Activated CD8-positive, alpha-beta memory T cell treated with anti-CD3 and anti-CD28 coated beads for 1 hour (primary cell): Measurements from ENCODE around the gene RTTN.
"Not testable (repeated sequence)": the region's sequence is repeated elsewhere in the genome, so short reads cannot be mapped to it uniquely, and the experiment has no call there.

Source experiments
- DNase-seq, 2 donors: peaks; one replicate each; pipeline ENCODE4 v3.0.0-alpha.2; 2020; ENCODE audit warnings: low read depth in 1 of 2; ENCODE audit errors: extremely low read depth in 1 of 2

Gene RTTN

DNA sequence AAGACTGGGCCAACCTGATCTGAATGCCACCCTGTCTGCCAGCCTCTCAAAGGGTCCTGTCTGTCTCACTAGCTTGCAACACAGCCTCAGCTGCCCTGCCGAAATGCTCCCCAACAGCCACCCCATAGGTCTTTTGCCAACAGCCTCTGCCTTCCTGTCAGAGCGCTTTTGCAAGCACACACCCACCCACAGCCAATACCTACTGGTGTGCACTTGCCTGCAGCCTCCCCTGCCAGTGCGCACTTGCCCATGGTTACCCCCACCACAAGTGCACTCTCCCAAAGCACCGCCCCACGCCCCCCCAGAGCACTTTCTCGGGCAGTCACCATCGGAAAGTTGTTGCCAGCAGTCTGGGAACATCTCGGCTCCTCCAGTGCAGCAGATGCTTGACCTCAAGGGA is 48.6 kb downstream of the RTTN start:
- no peak for DNase-seq

- DNase-seq, result no peak
Observed at GRCh38 chr18:70154591-70155194, 50.8 kb downstream of the RTTN start.

GRCh38 chr18:70151614-70152013 is 53.9 kb downstream of the RTTN start:
- no peak for DNase-seq

DNA sequence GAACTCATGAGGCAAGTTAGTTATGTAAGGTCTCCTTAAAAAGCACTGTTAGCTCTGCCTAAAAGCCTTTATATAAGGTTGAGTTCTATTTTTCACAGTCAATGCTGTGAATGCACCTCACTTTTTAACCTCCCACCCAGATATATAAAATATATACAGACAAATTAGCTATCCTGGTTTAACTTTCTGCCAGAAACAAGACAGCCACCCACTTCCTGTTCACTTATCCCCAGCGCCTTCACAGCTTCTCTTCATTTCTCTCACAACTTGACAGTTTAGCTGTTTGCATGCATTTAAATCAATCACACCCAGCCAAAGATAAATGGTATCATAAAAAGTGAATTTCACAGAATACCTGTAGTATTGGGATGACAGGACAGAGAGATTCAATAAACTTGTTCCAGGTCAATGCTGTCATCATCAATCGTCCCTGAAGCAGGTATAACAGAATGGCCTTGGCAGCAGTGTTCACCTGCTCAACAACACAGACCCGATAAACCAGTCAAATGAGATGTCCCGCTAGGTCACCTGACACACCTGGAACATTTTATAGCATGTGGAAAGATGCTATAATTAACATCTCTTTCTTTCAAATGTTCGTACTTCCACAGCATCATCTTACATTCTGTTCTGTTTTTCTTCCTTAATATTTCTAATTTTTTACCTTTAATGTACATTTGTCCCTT is 55.7 kb downstream of the RTTN start:
- no peak for DNase-seq

- DNase-seq, result no peak
Observed at GRCh38 chr18:70149156-70149555, 56.3 kb downstream of the RTTN start.

DNA sequence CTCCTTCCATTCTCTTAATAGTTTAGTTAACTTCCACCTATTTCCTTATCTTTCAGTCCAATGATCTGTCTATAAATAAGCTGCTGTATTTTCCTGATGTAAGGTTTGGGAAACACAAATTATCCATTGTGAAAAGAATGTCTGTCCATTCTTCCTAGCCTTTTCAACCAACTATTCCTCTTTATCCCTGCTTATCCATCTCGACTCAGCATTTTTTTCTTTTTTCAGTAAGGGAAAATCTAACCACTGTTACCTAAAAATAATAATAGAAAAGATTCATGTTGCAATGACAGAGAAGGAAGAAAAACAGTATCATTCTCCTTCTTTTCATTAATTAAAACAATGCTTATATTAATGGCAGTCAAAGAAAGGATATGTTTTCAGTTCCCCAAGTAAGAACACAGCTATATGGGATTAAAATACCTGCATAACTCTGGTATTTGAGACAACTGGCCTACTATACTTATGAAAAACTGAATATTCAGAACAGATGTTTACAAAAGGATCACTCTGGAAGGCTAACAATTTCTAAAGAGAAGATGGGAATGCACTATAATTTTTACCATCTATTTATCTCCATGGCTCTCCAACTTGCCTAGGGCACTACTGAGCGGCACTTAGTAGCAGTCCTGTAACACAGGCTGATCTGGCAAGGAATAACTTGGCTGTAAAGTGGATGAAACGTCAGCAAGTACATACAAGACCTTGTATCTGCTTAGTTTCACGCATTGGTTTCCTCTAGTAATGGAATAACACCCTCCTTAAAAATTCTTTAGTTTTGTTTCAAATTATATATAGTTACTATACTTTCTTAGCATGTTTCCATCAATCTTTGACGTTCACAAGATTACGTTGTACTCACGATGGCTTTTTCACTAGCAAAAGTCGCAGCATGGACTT is 57.2 kb downstream of the RTTN start:
- DNase-seq, result no peak

GRCh38 chr18:70146174-70146573 is 59.3 kb downstream of the RTTN start:
- DNase-seq, result no peak

DNA sequence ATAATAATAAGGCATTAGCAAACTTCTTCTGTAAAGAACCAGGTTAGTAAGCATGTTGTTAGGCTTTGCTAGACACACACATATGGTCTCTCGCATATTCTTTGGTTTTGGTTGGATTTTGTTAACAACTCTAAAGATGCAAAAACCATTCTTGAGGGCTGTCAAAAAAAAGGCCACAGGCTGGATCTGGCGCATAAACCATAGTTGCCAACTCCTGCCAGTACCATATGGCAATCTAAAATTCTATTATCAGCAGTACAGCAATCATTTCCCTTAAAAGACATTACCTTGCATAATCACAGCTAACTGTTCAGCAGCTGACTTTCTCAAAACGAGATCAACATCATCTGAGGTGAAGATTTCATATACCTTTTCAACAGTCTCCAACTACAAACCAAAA is 63.5 kb downstream of the RTTN start:
- no peak for DNase-seq

GRCh38 chr18:70139138-70139537 is 66.3 kb downstream of the RTTN start:
- DNase-seq, result no peak

DNA sequence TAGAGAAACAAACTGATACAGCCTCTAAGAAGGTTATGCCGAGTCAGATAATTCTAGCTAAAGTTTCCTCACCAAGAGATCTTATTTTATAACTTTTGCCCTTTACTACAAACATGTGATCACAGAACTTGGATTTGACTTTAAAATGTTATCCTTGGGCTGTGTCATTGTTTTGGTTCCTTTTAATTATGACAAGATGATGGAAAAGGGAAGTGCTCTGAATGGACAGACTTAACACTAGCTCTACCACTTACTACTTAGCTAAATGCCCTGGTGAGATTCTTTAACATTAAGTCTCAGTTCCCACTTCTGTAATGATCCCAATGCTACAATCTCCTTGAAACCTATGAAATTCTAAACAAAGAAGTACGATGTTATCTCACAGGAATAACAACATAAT is 69.9 kb downstream of the RTTN start:
- no peak for DNase-seq

DNA sequence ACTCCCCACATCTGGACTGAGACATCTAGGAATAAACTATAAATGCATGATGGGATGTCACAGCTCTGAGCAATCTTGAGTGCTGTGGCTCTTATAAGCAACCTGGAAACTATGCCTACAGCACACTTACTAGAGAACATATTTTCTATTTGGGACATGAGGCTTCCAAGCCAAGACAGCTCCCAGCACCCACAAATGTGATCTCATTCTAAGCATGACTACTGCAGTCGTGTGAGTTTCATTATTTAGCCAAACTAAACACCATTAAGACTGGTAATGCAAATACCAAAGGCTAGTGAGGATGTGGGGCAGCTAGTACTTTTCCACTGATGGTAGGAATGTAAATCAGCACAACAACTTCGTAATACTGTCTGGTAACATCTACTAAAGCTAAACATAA is 72.5 kb downstream of the RTTN start:
- DNase-seq, result no peak

GRCh38 chr18:70128271-70128670 is 77.2 kb downstream of the RTTN start:
- DNase-seq, result no peak

GRCh38 chr18:70127359-70127758 is 78.1 kb downstream of the RTTN start:
- no peak for DNase-seq

DNA sequence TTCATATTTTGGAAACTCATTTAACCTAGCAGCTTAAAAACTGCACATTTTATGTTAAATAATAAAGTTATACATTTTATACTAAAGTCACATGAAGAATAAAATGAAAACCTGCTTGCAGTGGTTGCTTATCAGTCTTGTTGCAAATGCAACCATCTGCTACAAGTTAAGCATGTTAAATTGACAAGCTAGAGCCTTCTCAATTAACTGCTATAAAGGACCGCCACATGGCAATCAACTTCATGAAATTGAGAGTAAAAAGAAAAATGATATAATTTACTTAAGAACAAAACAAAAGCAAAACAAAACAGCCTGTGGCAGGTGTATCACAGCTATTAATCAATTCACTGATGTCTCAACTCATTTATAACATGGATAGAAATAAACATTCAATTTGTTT is 78.7 kb downstream of the RTTN start:
- DNase-seq, result no peak

DNA sequence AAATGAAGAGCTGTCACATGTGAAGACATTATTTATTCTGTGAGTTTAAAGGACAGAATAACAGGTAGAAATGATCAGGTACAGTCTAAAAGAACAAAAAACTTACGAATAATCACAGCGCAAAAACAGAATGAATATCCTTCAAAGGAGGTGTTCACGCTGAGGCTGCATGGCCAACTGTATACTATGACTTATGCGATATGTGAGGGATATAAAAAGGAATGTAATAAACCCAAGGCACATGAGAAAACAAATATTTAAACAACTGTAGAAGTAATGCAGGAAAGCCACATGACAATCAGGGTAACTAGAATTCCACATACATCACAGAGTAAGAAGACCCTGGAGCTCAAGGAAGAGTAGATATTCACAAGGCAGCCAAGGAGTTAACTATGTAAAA is 81.3 kb downstream of the RTTN start:
- DNase-seq, result no peak

DNA sequence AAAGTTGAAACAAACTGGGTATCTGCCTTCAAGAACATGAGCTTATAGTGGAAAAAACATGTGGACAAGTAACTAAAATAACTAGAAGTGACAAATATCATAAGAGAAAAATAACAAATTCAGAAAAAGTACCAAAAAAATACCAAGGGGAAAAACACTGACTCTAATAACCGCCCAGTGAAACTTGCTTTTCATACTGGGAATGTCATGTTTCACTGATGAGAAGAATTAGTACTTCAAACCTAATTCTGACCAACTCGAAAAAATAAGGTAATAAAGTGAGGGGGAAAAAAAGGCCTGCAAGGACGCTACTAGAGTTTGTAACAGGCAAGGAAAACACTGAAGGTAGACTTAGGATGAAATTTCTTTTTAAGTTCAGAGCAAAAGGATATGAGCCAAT is 83.6 kb downstream of the RTTN start:
- no peak for DNase-seq

DNA sequence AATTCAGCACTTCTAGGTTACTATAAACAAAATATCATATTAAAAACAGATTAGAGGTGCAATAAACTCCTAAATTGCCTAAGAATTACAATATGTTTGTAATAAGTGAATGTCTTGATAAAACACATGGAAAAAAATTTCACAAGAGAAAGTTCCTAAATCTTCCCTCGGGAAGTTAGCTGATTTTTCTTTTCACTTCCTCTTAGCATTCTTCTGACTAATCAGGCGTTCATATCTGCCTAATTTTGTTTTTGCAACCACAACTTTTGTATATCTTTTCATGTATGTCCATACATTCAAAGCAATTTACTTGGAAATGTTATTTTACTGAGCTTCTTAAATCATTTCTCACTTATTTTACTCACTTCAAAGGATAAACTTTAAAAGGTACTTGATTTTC is 88.5 kb downstream of the RTTN start:
- no peak for DNase-seq

DNA sequence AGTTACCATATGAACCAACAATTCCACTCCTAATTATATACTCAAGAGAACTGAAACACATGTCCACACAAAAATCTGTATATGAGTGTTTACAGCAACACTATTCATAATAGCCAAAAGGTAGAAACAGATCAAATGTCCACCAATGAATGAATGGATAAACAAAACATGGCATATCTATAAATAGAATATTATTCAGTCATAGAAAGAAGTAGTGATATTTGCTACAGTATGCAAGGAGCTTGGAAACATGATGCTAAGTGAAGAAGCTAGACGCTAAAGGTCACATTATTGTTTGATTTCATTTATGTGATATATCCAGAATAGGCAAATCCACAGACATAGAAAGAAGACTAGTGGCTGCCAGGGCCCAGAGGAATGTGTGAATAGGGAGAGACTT is 92.0 kb downstream of the RTTN start:
- no peak for DNase-seq

GRCh38 chr18:70110678-70111077 is 94.8 kb downstream of the RTTN start:
- DNase-seq, result no peak

GRCh38 chr18:70107091-70107490 is 98.4 kb downstream of the RTTN start:
- no peak for DNase-seq

DNA sequence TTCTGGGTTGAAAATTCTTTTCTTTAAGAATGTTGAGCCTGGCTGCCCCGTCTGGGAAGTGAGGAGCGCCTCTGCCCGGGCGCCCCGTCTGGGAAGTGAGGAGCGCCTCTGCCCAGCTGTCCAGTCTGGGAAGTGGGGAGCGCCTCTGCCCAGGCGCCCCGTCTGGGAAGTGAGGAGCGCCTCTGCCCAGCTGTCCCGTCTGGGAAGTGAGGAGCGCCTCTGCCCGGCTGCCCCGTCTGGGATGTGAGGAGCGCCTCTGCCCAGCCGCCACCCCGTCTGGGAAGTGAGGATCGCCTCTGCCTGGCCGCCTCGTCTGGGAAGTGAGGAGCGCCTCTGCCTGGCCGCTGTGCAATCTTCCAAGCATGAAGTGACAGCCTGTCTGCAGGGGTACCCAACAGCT is 102.6 kb downstream of the RTTN start:
- not testable (repeated sequence) for DNase-seq

DNA sequence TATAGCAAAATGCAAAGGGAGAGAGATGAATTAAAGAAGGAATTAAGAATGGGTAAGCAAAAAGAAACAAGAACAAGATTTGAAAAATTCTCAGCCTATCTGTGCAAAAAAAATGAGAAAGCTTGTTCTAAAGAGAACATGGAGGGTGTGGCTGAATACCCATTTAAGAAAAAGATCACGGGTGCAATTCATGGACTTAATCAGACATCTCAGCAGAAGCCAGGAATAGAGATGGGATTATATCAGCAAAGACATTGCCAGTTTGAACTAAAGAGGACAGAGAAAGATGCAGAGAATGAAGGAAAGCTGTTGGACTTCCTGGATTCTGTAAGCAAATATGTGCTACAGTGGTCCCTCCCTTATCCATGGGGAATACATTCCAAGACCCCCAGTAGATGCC is 115.6 kb downstream of the RTTN start:
- DNase-seq, result no peak
